Astrocyte (in vitro differentiated cells and primary cell): Measurements from ENCODE around the gene PXDN.

Experiments used
- CTCF ChIP-seq: IDR thresholded peaks from 2 replicates; pipeline ENCODE4 v1.5.1; 2011; ENCODE audit warnings: low read depth, mild to moderate bottlenecking, inconsistent platforms, low read length, moderate library complexity; ENCODE audit not compliant: insufficient read depth
- EZH2 ChIP-seq: IDR thresholded peaks from 2 replicates; pipeline ENCODE4 v1.6.1; 2012; ENCODE audit warnings: mild to moderate bottlenecking, low read length, inconsistent platforms; ENCODE audit not compliant: insufficient read depth

- no peak for TF ChIP-seq CTCF
- no peak for TF ChIP-seq EZH2
Measured at GRCh38 chr2:1602278-1603010, 141.9 kb downstream of the PXDN start.
